CD4-positive, alpha-beta T cell (primary cell): ENCODE measurements around the gene D2HGDH. TPM values are rescaled to one million over a fixed set of nuclear protein-coding genes. Genes with fewer than 3 reads are reported as not detected.
"Not testable (repeated sequence)": the region's sequence is repeated elsewhere in the genome, so short reads cannot be mapped to it uniquely, and the experiment has no call there.

Experiments used
- ATAC-seq: fragments of 200-7000 bp; cut with Tn5 transposase; one replicate; pipeline ENCODE4 v1.10.0; 2022; ENCODE audit warnings: mild to moderate bottlenecking; ENCODE audit not compliant: poor library complexity
- CTCF ChIA-PET: fragments of 350-600 bp; sonication (Branson Sonifier 250); formaldehyde crosslinking; loops from one replicate; lab custom pipeline; 2021; ENCODE audit warnings: antibody characterized with exemption, inconsistent platforms; lab: Charles Lee
- POLR2A ChIA-PET: fragments of 350-600 bp; sonication (Branson Sonifier 250); formaldehyde crosslinking; loops from one replicate; lab custom pipeline; 2021; ENCODE audit warnings: antibody characterized with exemption, inconsistent platforms; lab: Charles Lee
- DNase-seq, 14 experiments: peaks; one replicate each; pipeline ENCODE4 v3.0.0-alpha.2; 2013 to 2020; ENCODE audit warnings: mixed read lengths in 2 of 14
- H3K27ac ChIP-seq, 2 donors: one replicate each; pipeline versions ENCODE4 v1.5.1 to v1.7.0; 2013; ENCODE audit warnings: low read length in 2 of 2, low read depth in 1 of 2, mild to moderate bottlenecking in 1 of 2
- H3K27me3 ChIP-seq, 2 experiments: 1 replicate in 1 of 2; 2 replicates in 1 of 2; pipeline versions ENCODE4 v1.6.1 to v1.7.0; 2013; ENCODE audit warnings: low read length in 2 of 2, control low read depth in 1 of 2, mild to moderate bottlenecking in 1 of 2, moderate library complexity in 1 of 2; ENCODE audit not compliant: insufficient read depth in 2 of 2, control insufficient read depth in 1 of 2
- H3K36me3 ChIP-seq: one replicate; pipeline ENCODE4 v1.6.1; 2013; ENCODE audit warnings: low read length, control low read depth; ENCODE audit not compliant: insufficient read depth
- H3K4me1 ChIP-seq: one replicate; pipeline ENCODE4 v1.6.1; 2013; ENCODE audit warnings: low read length, control low read depth; ENCODE audit not compliant: insufficient read depth
- H3K4me3 ChIP-seq: one replicate; pipeline ENCODE4 v1.5.1; 2013; ENCODE audit warnings: mild to moderate bottlenecking, low read length, moderate library complexity
- H3K9me3 ChIP-seq, 2 experiments: 1 replicate in 1 of 2; 2 replicates in 1 of 2; pipeline versions ENCODE4 v1.6.1 to v1.7.0; 2013; ENCODE audit warnings: low read length in 2 of 2, mild to moderate bottlenecking in 2 of 2, control low read depth in 1 of 2, moderate library complexity in 1 of 2; ENCODE audit not compliant: control insufficient read depth in 1 of 2, insufficient read depth in 1 of 2
- H3K27ac Mint-ChIP-seq: one replicate; pipeline ENCODE4 v1.8.0; 2020; ENCODE audit warnings: mixed read lengths
- H3K27me3 Mint-ChIP-seq: one replicate; pipeline ENCODE4 v1.8.0; 2021; ENCODE audit warnings: mixed read lengths
- H3K36me3 Mint-ChIP-seq: one replicate; pipeline ENCODE4 v1.8.0; 2021; ENCODE audit warnings: low read depth, mixed read lengths
- H3K4me1 Mint-ChIP-seq: one replicate; pipeline ENCODE4 v1.8.0; 2021; ENCODE audit warnings: low read depth, mixed read lengths
- H3K4me3 Mint-ChIP-seq: one replicate; pipeline ENCODE4 v1.8.0; 2020; ENCODE audit warnings: mild to moderate bottlenecking, mixed read lengths
- H3K9me3 Mint-ChIP-seq: one replicate; pipeline ENCODE4 v1.8.0; 2020; ENCODE audit warnings: mixed read lengths
- CTCF ChIP-seq: fragments of 200-600 bp; IDR thresholded peaks from one replicate; pipeline ENCODE4 v1.8.0; 2022; ENCODE audit warnings: antibody characterized with exemption, mild to moderate bottlenecking
- intact Hi-C, 2 experiments: fragments of 100-400 bp; cut with DNase I in 1 of 2; cut with micrococcal nuclease in 1 of 2; formaldehyde crosslinking; loops; one replicate each; pipeline versions ENCODE4 v1.15.1 to v1.9.0; 2023 to 2025; cut with DNase I, micrococcal nuclease
- total RNA-seq, 174 experiments: library from RNA in 2 of 174; stranded (reverse) in 2 of 174; gene quantifications; one replicate each; pipeline ENCODE4 v1.2.3 and lab custom pipeline; 2021 to 2026

D2HGDH gene
- total RNA-seq, 2 experiments from 2014 or later, result 27.6 to 30.6 TPM

- ATAC-seq, result no peak
- Histone ChIP-seq H3K36me3 (peaks cover 34% of the 10 kb centered on the region), H3K4me3 (no peak overlapping the region), H3K27me3 (no peaks in the 10 kb centered on the region), H3K27ac (no peak overlapping the region), H3K4me1 (peaks cover 38% of the 10 kb centered on the region), H3K9me3 (peaks cover 0 to 9% of the 10 kb centered on the region in 2 experiments)
- Mint-ChIP-seq H3K4me3 (no peak overlapping the region), H3K27me3 (no peaks in the 10 kb centered on the region), H3K36me3 (peaks cover 26% of the 10 kb centered on the region), H3K27ac (no peak overlapping the region), H3K9me3 (no peaks in the 10 kb centered on the region), H3K4me1 (peaks cover 21% of the 10 kb centered on the region)
- TF ChIP-seq CTCF, result no peak
- POLR2A ChIA-PET, result no interaction called here
- no peak for DNase-seq
- CTCF ChIA-PET, result no interaction called here
- intact Hi-C loops, result no loop called here
These were observed 8.0 kb downstream of the D2HGDH start for GRCh38 chr2:241742320-241742939.

- CTCF ChIA-PET, H3K27me3 Mint-ChIP-seq, H3K27ac Mint-ChIP-seq, POLR2A ChIA-PET, H3K4me3 ChIP-seq, H3K9me3 ChIP-seq, H3K4me3 Mint-ChIP-seq, ATAC-seq, intact Hi-C loops, H3K27me3 ChIP-seq, H3K9me3 Mint-ChIP-seq, DNase-seq, H3K27ac ChIP-seq: not testable (repeated sequence)
- H3K4me1 Mint-ChIP-seq, result peaks cover 16% of the 10 kb centered on the region
- Histone ChIP-seq H3K36me3 (peaks cover 34% of the 10 kb centered on the region), H3K4me1 (peaks cover 37% of the 10 kb centered on the region)
- H3K36me3 Mint-ChIP-seq, result peaks cover 26% of the 10 kb centered on the region
These were observed 8.6 kb downstream of the D2HGDH start for GRCh38 chr2:241743008-241743407.

- CTCF ChIA-PET, result no interaction called here
- Mint-ChIP-seq H3K36me3 (peaks cover 29% of the 10 kb centered on the region), H3K27me3 (no peaks in the 10 kb centered on the region), H3K27ac (no peak overlapping the region), H3K4me1 (peaks cover 16% of the 10 kb centered on the region), H3K4me3 (no peak overlapping the region), H3K9me3 (no peaks in the 10 kb centered on the region)
- Histone ChIP-seq H3K9me3 (peaks cover 0 to 9% of the 10 kb centered on the region in 2 experiments), H3K4me1 (peaks cover 33% of the 10 kb centered on the region), H3K27ac (no peak overlapping the region), H3K36me3 (peaks cover 28% of the 10 kb centered on the region), H3K4me3 (no peak overlapping the region), H3K27me3 (no peaks in the 10 kb centered on the region)
- no peak for TF ChIP-seq CTCF
- intact Hi-C loops, result no loop called here
- no peak for DNase-seq
- no peak for ATAC-seq
- POLR2A ChIA-PET, result no interaction called here
These were observed 9.2 kb downstream of the D2HGDH start for GRCh38 chr2:241743620-241744019.
